ENCODE results near the gene WDR73. TPM values are rescaled to one million over a fixed set of nuclear protein-coding genes. Genes with fewer than 3 reads are reported as not detected.

Gene WDR73
- total RNA-seq, 4 donors from 2014 or later = 13.7 to 26.8 (median 20.4) TPM

DNA sequence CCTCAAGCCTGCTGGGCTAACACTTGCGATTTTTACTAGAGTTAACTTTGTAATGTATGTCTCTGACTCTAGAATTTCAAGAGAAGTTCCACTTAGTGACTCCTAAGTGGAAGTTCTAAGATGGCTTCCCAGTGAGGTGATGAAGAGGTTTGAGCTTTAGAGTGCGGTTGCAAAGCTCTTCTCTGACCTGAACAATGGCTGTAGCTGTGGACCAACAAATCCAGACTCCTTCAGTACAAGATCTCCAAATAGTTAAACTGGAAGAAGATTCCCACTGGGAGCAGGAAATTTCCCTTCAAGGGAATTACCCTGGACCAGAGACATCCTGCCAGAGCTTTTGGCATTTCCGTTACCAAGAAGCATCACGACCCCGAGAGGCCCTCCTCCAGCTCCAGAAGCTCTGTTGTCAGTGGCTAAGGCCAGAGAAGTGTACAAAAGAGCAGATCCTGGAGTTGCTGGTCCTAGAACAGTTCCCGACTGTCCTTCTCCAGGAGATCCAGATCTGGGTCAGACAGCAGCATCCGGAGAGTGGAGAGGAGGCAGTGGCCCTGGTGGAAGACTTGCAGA is 22.3 kb downstream of the WDR73 start:
- DNase-seq (ENCODE audit: low spot score) (no peak), ATAC-seq (ENCODE audit: low FRiP score) (no peak)
- TF ChIP-seq, protein P1, sequence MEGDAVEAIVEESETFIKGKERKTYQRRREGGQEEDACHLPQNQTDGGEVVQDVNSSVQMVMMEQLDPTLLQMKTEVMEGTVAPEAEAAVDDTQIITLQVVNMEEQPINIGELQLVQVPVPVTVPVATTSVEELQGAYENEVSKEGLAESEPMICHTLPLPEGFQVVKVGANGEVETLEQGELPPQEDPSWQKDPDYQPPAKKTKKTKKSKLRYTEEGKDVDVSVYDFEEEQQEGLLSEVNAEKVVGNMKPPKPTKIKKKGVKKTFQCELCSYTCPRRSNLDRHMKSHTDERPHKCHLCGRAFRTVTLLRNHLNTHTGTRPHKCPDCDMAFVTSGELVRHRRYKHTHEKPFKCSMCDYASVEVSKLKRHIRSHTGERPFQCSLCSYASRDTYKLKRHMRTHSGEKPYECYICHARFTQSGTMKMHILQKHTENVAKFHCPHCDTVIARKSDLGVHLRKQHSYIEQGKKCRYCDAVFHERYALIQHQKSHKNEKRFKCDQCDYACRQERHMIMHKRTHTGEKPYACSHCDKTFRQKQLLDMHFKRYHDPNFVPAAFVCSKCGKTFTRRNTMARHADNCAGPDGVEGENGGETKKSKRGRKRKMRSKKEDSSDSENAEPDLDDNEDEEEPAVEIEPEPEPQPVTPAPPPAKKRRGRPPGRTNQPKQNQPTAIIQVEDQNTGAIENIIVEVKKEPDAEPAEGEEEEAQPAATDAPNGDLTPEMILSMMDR (IDR thresholded peaks at IDR 0.05) = no peak

DNA sequence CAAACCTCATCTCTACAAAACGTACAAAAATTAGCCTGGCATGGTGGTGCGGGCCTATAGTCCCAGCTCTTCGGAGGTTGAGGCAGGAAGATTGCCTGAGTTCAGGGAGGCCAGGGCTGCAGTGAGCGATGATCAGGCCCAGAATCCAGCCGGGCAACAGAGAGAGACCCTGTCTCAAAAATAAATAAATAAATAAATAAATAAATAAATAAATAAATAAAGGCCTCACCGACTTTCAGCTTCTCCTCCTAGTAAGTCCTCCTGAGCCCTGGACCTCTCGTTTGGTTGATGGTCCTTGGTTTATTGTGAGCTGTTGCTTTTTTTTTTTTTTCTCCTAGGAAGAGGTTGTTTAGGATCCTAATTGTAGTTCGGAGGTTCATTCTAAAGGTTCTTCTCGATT is 25.1 kb downstream of the WDR73 start:
- TF ChIP-seq, protein P1 (IDR thresholded peaks at IDR 0.05) = no peak
- no peak for ATAC-seq (ENCODE audit: low FRiP score)
- DNase-seq (ENCODE audit: low spot score) = no peak

DNA sequence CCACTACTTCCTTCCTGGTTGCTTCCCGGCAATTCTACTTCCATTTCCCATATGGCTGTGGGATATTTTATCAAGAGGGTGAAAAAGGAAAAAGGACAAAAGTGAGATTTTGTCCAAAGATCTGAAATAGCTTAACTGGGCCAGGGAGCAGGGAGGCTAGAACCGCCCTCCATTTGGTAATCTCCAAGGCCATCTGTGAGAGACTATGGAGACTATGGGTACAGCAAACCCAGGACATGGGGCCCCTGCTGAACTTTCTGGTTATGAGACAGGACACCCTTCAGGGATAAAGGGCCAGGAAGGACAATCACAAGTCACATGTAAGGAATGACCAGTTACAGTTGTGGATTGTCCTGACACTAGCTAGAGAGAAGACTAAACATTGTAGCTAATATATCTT is 29.0 kb downstream of the WDR73 start:
- ATAC-seq (ENCODE audit: low FRiP score) (no peak), DNase-seq (ENCODE audit: low spot score) (no peak)
- TF ChIP-seq, protein P1 (IDR thresholded peaks at IDR 0.05) = no peak

DNA sequence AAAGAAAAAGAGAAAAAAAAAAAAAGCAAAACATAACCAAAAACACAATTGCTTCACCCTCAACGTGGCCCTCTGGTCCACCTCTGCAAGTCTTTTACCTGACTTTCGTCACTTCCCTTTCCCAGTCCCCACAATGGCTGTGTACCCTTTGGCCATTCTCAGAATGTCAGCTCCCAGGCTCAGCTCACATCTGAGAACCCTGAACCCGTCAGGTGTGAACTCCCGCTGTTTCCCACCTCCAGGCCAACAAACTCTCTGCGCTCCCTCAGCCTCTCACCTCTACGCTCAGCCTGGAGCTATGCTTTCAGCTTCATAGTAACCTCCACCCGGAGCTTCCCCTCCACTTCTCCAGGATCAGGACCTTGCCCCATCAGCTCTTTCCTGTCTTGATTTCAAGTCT is 29.7 kb downstream of the WDR73 start:
- TF ChIP-seq, protein P1 (IDR thresholded peaks at IDR 0.05) = no peak
- no peak for DNase-seq (ENCODE audit: low spot score)
- no peak for ATAC-seq (ENCODE audit: low FRiP score)

DNA sequence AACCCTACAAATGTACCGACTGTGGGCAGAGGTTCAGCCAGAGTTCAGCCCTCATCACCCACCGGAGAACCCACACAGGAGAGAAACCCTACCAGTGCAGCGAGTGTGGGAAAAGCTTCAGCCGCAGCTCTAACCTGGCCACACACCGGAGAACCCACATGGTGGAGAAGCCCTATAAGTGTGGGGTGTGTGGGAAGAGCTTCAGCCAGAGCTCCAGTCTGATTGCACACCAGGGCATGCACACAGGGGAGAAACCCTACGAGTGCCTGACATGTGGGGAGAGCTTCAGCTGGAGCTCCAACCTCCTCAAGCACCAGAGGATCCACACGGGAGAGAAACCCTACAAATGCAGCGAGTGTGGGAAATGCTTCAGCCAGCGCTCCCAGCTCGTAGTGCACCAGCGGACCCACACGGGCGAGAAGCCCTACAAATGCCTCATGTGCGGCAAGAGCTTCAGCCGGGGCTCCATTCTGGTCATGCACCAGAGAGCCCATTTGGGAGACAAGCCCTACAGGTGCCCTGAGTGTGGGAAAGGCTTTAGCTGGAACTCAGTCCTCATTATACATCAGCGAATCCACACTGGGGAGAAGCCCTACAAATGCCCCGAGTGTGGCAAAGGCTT is 32.6 kb downstream of the WDR73 start:
- DNase-seq (ENCODE audit: low spot score) (no peak), ATAC-seq (ENCODE audit: low FRiP score) (no peak)
- TF ChIP-seq, protein P1 (IDR thresholded peaks at IDR 0.05) = no peak

DNA sequence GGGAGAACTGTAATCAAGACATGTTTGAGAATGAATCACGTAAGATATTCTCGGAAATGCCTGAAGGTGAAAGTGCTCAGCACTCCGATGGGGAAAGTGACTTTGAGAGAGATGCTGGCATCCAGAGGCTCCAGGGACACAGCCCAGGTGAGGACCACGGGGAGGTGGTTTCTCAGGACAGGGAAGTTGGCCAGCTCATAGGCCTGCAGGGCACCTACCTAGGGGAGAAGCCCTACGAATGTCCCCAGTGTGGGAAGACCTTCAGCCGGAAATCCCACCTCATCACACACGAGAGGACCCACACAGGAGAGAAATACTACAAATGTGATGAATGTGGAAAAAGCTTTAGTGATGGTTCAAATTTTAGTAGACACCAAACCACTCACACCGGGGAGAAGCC is 33.5 kb downstream of the WDR73 start:
- TF ChIP-seq, protein P1 (IDR thresholded peaks at IDR 0.05) = no peak
- DNase-seq (ENCODE audit: low spot score) (no peak), ATAC-seq (ENCODE audit: low FRiP score) (no peak)

DNA sequence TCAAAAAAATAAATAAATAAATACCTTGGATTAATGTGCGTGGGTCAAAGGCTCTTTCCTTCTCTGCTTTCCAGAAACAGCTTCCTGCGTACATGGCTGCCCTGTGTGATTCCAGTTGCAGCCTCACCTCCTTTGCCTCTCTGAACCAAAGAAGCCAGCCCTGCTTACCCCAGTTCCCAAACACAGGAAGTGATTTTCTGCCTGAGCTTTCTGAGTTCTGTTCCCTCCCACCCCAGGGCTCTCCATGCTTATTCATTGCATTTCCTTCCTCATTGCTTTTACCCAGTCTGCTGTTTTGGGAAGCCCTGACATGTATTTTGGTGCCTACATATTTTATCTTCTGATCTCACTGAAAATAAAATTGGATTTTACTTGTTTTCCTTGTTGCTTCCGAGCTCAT is 37.8 kb downstream of the WDR73 start:
- ATAC-seq (ENCODE audit: low FRiP score) = no peak
- no peak for DNase-seq (ENCODE audit: low spot score)
- TF ChIP-seq, protein P1 (IDR thresholded peaks at IDR 0.05) = no peak
